ENCODE data around the gene FAM110D.

The FAM110D gene

DNA sequence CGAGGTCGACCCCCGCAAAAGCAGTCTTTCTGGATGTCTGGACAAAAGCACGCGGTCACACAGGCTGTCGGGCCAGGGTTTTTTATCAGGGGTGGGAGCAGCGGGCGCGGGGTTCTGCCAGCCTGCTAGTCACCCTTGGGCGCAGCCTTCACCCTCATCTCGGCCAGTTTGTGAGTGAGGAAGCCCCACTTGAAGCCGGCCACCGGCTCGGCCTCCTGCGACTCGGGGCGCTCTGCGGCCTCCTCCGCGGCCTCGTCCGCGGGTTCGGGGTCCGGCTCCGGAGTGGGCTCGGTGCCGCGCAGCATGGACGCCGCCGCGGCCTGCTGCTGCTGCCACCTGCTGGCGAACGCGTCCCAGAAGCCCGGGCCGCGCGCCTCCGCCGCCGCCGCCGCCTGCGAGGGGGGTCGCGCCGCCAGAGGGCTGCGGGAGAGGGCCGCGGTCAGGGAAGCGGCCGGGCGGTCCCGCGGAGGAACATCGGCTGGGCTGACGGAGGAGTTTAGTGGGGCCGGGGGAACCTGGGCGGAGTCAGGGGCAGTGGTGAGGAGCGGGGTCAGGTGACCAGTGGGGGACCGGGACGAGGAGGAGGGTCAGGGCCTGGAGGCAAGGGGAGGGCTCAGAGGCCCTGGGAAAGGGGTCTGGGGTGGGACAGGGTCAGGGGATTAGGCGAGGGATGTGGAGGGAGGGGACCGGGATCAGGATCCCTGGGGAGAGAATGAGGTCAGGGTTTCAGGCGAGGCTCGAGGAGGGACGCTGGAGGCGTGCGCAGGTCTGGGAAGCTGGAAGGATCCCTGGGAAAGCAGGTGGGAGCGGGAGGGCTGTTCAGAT, 5.4 kb downstream of the FAM110D start:
- peak; percentile 60 for DNase-seq

DNA sequence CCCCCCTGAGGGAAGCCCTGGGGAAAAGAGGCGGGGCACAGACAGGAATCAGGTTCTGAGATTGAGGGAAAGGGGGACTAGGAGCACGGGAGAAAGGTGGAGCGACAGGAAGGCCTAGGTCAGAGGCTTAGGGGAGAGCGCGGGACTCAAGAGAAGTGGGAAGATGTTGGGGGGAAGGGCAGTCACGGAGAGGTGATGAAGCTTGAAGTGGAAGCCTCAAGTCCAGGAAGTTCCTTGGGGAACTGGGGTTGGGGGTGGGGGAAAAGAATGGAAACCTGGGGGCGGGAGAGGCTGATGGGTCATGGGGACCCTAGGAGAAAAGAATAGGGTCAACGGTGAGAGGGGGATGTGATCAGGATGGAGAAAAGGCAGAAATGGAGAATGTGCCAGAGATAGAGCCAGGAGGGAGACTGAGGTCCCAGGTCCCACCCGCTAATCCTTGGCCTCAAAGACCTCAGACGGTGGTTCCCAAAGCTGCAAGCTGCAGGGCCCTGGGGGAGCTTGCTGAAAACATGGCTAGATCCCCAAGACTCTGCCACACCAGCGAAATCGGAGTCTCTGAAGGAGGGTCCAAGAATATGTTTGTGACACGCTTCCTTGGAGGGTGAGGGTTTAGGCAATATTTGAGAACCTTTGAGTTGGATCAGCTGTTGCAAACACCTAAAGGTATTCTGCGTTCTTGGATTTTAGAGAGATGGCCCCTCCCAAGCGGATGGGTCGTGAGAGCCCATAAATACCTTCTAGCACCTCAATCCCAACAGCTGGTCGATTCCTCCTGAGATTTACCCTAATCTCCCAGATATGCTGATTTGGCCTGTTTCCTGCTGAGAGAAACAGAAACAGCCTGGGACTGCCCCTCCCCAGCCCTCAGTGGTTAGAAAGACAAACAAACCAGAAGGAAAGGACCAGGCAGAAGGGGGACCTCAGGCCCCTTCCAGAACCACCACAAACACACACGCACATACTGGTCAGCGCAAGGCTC, 6.3 kb downstream of the FAM110D start:
- DNase-seq: no peak

- peak; percentile 11 for DNase-seq
Observed at GRCh38 chr1:26166719-26167281, 7.9 kb downstream of the FAM110D start.

DNA sequence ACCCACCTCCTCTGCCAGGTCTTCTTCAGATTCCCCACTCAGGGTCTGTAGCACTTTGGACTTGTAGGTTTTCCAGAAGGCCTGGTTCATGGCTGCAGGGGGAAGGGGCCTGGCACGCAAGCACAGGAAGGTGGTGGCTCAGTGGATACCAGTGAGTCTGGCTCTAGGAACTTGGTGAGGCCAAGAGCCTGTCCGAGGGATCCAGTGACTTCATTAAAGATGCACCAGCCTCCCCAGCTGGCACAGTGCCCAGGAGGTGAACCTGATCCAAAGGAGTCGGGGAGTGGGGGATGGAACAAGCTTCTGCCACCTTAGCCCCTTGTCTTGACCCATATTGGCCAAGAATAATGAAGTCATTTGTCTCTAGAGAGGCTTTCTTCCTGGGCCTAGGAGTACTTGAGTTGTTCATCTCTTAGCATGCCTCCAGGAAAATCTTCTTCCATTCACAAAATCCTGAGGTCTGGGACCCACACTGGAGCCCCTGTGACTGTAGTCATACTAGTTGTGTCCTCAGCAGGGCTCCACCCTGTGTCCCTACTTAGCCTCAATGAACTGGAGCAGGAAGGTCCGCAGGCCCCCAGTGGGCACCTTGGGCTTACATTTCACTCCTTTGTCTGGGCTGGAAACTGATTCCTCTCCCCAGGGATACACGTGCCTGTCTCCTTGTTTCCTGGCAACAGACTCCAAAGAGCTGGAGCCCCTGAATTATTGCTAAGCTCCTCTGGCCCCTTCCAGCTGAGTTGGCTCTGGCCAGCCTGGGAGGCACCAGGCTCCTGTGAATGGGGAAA, 9.7 kb downstream of the FAM110D start, which contains the start of gene C1orf232:
TSS of gene C1orf232 (minus strand) at position 554 of the 788 bp plus-strand sequence. CDS start at position 90, 464 bp downstream.
- no peak for DNase-seq

DNA sequence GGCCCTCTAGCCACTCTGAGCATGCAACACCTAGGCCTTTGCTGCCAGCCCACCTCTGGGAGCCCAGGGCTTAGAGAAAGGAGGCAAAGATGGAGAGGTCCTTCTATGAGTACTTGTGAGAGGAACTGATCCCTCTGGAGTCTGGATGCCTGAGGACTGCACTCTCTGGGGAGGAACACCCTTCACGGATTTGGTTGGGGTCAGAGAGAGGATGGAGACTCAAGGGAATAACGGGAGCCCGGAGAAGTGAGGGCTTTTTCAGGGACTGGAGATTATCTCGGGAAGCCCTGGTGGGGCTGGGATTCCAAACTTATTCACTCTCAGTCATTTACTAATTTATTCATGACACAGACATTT, 10.3 kb downstream of the FAM110D start:
- no peak for DNase-seq

DNA sequence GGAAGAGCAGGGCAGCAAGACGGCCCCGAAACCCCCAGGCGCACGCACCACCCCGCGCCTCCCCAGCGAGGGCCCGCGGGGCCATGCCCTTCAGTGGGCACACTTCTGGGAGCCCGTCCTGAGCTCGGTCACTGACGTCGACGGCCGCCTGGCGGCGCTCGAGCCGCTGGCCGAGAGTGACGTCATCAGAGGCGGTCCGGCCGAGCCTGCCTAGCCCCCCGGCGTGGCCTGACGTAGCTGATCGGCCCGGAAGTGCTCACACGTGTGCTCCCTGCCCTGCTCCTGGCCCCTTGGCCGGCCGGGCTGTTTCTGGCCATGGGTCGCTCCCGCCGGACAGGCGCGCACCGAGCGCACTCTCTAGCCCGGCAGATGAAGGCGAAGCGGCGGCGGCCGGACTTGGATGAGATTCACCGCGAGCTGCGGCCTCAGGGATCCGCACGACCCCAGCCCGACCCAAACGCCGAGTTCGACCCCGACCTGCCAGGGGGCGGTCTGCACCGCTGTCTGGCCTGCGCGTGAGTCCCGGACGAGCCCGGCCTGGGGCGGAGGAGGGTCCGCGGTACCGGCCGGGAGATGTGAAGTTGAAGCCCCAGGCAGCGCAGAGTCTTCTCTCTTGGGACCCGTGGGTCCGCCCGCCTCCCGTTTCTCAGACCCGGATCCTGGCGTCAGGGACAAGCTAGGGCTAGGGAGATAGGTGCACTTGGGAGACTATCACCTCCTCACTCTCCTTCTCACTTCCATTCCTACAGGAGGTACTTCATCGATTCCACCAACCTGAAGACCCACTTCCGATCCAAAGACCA, 11.0 kb downstream of the FAM110D start, which contains the start of gene ZNF593:
TSS of gene ZNF593 (plus strand) at position 240 of the 803 bp plus-strand sequence. CDS start at position 316, 76 bp downstream.
- DNase-seq: peak; percentile 92

DNA sequence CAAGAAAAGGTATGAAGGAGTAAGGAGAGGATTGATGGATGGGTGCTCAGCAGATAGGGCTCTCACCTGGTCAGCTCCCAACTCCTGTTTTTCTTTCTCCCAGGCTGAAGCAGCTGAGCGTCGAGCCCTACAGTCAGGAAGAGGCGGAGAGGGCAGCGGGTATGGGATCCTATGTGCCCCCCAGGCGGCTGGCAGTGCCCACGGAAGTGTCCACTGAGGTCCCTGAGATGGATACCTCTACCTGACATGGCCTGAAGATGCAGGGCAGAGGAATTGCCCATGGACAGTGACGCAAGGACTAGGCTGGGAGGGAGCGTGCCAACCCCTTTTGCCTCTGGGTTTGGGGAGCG, 11.6 kb downstream of the FAM110D start:
- DNase-seq: no peak

- no peak for DNase-seq
Observed at GRCh38 chr1:26171084-26172072, 12.5 kb downstream of the FAM110D start, which contains the start of gene ZNF593OS. ZNF593OS (minus strand) TSS chr1:26171832; CDS start chr1:26171661, 171 bp downstream.

DNA sequence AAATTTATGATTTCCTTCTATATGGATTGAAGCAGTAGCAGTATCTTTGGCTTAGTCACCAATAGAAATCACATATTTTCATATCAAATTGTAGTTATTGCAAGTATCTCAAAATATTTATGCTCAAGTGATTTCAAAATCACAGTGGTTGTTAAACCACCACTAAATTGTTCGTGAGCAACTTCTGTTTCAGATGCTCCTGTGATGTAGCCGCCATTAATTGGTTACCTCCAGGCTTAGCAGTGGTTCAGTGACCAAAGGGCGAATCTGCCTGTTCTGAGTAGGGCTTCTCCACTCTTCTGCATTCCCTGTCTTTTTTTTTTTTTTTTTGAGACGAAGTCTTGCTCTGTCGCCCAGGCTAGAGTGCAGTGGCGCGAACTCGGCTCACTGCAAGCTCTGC, 16.5 kb downstream of the FAM110D start:
- no peak for DNase-seq

- DNase-seq: peak; percentile 20
Observed at GRCh38 chr1:26177182-26177684, 18.4 kb downstream of the FAM110D start, which contains the start of gene CNKSR1. CNKSR1 (plus strand) TSS chr1:26177491; CDS start chr1:26177548, 57 bp downstream.

- no peak for DNase-seq
Observed at GRCh38 chr1:26180010-26180506, 21.2 kb downstream of the FAM110D start.

DNA sequence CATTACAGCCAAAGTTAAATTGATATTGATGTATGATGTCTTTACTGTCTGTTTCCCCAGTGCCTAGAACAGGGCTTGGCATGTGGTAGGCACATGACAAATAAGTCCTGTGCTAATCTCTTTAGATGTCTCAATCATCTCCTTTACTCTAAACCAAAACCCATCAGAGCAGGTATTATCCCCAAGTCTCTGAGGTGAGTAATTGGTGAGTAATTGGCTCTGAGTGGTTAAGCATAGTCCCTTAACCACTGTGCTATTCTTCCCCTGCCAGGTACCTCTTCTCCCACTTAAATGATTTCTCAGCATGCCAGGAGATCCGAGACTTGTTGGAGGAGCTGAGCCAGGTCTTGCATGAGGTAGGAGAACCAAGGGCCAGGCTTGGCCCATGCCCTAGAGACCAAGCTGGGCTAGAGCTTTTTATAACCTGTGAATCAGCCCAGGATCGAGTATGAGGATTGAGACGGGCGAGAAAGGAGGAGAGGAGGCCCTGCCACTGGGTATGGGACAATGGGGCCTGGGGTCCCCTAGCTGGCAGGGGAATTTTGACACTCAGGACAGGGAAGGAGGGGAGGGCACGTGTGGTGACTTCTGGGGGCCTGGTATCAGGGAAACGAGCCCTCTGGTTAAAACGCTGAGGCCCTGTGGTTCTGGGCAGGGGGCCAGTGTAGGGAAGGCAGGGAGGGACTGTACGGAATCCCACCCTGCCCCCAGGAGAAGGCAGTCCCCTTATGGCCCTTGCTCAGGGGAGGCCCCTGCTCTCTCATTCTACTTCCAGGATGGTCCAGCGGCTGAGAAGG, 22.9 kb downstream of the FAM110D start:
- no peak for DNase-seq

- no peak for DNase-seq
Observed at GRCh38 chr1:26182383-26182696, 23.5 kb downstream of the FAM110D start.

DNA sequence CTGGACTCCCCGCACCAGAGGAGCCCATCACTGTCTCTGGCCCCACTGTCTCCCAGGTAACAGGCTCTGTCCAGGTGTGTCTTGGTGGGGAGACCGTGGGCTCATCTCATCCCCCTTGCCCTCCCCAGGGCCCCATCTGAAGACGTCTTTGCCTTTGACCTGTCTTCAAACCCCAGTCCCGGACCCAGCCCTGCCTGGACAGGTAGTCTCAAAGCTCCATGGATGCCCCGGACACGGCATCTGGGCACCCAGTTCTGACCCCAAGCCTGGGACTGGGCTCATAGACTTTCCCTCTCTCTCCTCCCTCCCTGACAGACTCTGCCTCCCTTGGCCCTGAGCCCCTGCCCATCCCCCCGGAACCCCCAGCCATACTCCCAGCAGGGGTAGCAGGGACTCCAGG, 25.2 kb downstream of the FAM110D start:
- no peak for DNase-seq

- DNase-seq: no peak
Observed at GRCh38 chr1:26184883-26185282, 26.0 kb downstream of the FAM110D start.

DNA sequence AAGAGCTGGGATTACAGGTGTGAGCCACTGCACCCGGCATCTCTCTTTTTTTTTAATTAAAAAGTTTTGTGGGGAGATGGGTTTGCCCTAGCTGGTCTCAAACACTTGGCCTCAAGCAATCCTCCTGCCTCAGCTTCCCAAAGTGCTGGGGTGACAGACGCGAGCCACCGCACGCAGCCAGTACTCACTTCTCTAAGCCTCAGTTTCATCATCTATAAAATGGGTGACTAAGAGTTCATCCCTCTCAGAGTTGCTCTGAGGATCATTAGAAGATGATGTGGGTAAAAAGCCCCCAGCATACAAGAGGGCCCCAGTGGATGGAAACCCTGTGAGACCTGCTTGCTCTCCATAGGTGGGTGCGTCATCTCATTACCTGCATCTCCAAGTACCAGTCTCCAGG, 29.0 kb downstream of the FAM110D start:
- DNase-seq: no peak

GRCh38 chr1:26188477-26188876, 29.6 kb downstream of the FAM110D start:
- no peak for DNase-seq

GRCh38 chr1:26189331-26189730, 30.5 kb downstream of the FAM110D start:
- no peak for DNase-seq

DNA sequence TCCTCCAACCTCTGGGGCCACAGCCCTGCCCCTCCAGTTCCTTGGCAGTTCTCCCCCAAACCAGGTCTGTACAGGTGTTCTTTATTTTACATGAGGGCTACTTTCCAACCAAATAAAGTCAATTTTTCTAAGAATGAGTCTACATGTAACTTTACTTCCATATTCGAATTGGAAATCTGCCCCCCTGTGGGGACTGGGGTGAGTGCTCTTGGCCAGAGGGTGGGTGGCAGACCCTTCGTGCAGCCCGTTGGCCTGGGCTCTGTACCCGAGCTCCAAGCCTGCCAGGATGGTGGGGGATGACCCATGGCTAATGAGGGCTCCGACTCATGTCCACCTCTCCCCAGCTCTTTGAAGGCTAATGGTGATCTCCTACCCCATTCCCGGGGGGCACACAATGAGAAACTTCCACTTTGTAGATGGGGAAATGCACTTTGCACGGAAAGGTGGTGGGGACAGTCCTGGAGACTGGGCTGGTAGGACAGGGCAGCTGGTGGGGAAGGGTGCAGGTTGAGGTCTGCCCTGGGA, 30.9 kb downstream of the FAM110D start:
- no peak for DNase-seq
